MCF 10A (cell line): ENCODE measurements around the gene PHACTR3. TPM values are rescaled to one million over a fixed set of nuclear protein-coding genes. Genes with fewer than 3 reads are reported as not detected.

ENCODE experiments used
- BruUV-seq: library from RNA; stranded (reverse); fragments of 400-500 nt; replicated peaks from 2 replicates; lab custom pipeline; 2021; lab: Mats Ljungman, UMichigan
- CTCF ChIA-PET: fragments of 300-600 bp; sonication (Branson Sonifier 250); formaldehyde crosslinking; extraction: SDS; loops from one replicate; lab custom pipeline; 2021; ENCODE audit warnings: antibody characterized with exemption, inconsistent platforms; lab: Yijun Ruan, JAX
- POLR2A ChIA-PET: fragments of 300-600, 350-650 bp; sonication (Branson Sonifier 250); formaldehyde crosslinking; extraction: SDS; loops from one replicate; lab custom pipeline; 2020; ENCODE audit warnings: antibody characterized with exemption, inconsistent platforms; lab: Yijun Ruan, JAX
- DNase-seq: peaks from one replicate; pipeline ENCODE4 v3.0.0-alpha.2; 2018; ENCODE audit not compliant: unreplicated experiment
- H3K27ac Mint-ChIP-seq: one replicate; pipeline ENCODE4 v1.8.0; 2022; ENCODE audit warnings: mild to moderate bottlenecking, low read depth, mixed read lengths; ENCODE audit not compliant: unreplicated experiment
- H3K27me3 Mint-ChIP-seq: one replicate; pipeline ENCODE4 v1.8.0; 2022; ENCODE audit warnings: mixed read lengths; ENCODE audit not compliant: insufficient read depth, unreplicated experiment
- H3K36me3 Mint-ChIP-seq: one replicate; pipeline ENCODE4 v1.8.0; 2022; ENCODE audit warnings: mild to moderate bottlenecking, moderate library complexity, mixed read lengths; ENCODE audit not compliant: insufficient read depth, unreplicated experiment
- H3K4me1 Mint-ChIP-seq: one replicate; pipeline ENCODE4 v1.8.0; 2022; ENCODE audit warnings: mixed read lengths; ENCODE audit not compliant: insufficient read depth, unreplicated experiment
- H3K4me3 Mint-ChIP-seq: one replicate; pipeline ENCODE4 v1.8.0; 2022; ENCODE audit warnings: mild to moderate bottlenecking, moderate library complexity, mixed read lengths; ENCODE audit not compliant: unreplicated experiment
- H3K9me3 Mint-ChIP-seq: one replicate; pipeline ENCODE4 v1.8.0; 2022; ENCODE audit warnings: mixed read lengths; ENCODE audit not compliant: unreplicated experiment
- CTCF ChIP-seq: fragments of 200-600 bp; IDR thresholded peaks from one replicate; pipeline ENCODE4 v1.8.0; 2022; ENCODE audit warnings: antibody characterized with exemption, mild to moderate bottlenecking; ENCODE audit not compliant: unreplicated experiment
- intact Hi-C: fragments of 100-400 bp; cut with micrococcal nuclease; formaldehyde crosslinking; loops from 2 replicates; pipeline ENCODE4 v1.14.1; 2022
- total RNA-seq: library from RNA; stranded (reverse); gene quantifications from 2 replicates; pipeline ENCODE4 v1.2.3, GENCODE V29; 2022

The PHACTR3 gene
- total RNA-seq, 1 experiment from 2014 or later = 22.8 TPM

- DNase-seq = no peak
- intact Hi-C loops = no loop called here
- no peak for TF ChIP-seq CTCF
- Mint-ChIP-seq H3K27ac (no peak overlapping the region), H3K27me3 (peaks cover 77% of the 10 kb centered on the region), H3K36me3 (no peaks in the 10 kb centered on the region), H3K4me1 (no peaks in the 10 kb centered on the region), H3K4me3 (no peak overlapping the region), H3K9me3 (no peaks in the 10 kb centered on the region)
- POLR2A ChIA-PET = no interaction called here
- no TSS peak for BruUV-seq
- CTCF ChIA-PET = no interaction called here
Measured at GRCh38 chr20:59696476-59696875, 92.1 kb downstream of the PHACTR3 start.

- ChIA-PET CTCF (interaction anchor here (0.7 kb wide), 1 partner anchor 336 kb away, joined by 3 read pairs; no protein-coding TSS in a partner anchor), POLR2A (no interaction called here)
- no peak for TF ChIP-seq CTCF
- Mint-ChIP-seq H3K4me1 (no peaks in the 10 kb centered on the region), H3K27me3 (peaks cover 81% of the 10 kb centered on the region), H3K9me3 (no peaks in the 10 kb centered on the region), H3K36me3 (no peaks in the 10 kb centered on the region), H3K4me3 (no peak overlapping the region), H3K27ac (no peak overlapping the region)
- no TSS peak for BruUV-seq
- intact Hi-C loops = no loop called here
- no peak for DNase-seq
Measured at GRCh38 chr20:59697068-59697467, 92.7 kb downstream of the PHACTR3 start.

GRCh38 chr20:59698598-59698997 is 94.3 kb downstream of the PHACTR3 start:
- no TSS peak for BruUV-seq
- H3K27me3 Mint-ChIP-seq = peaks cover 81% of the 10 kb centered on the region

GRCh38 chr20:59701236-59701635 is 96.9 kb downstream of the PHACTR3 start:
- DNase-seq = no peak
- TF ChIP-seq CTCF = no peak
- ChIA-PET CTCF (no interaction called here), POLR2A (interaction anchor here (0.9 kb wide), 1 partner anchor 13 kb away, joined by 4 read pairs; no protein-coding TSS in a partner anchor)
- Mint-ChIP-seq H3K36me3 (no peaks in the 10 kb centered on the region), H3K4me1 (no peaks in the 10 kb centered on the region), H3K27me3 (peaks cover 59% of the 10 kb centered on the region), H3K9me3 (no peaks in the 10 kb centered on the region), H3K4me3 (no peak overlapping the region), H3K27ac (no peak overlapping the region)
- intact Hi-C loops = no loop called here
- no TSS peak for BruUV-seq

More at GRCh38 chr20:59698598-59698997, 94.3 kb downstream of the PHACTR3 start:
- ChIA-PET CTCF (interaction anchor here (0.6 to 0.8 kb wide), 2 partner anchors 100 to 101 kb away, joined by 3 to 4 read pairs; no protein-coding TSS in a partner anchor), POLR2A (interaction anchor here (0.8 kb wide), 1 partner anchor 8 kb away, joined by 3 read pairs; no protein-coding TSS in a partner anchor)
- no peaks in the 10 kb centered on the region for H3K9me3 Mint-ChIP-seq
- H3K4me1 Mint-ChIP-seq = no peaks in the 10 kb centered on the region
- H3K27ac Mint-ChIP-seq = no peak overlapping the region
- no peaks in the 10 kb centered on the region for H3K36me3 Mint-ChIP-seq
- H3K4me3 Mint-ChIP-seq = no peak overlapping the region
- no peak for DNase-seq
- no peak for TF ChIP-seq CTCF
- intact Hi-C loops = no loop called here
